GM19467 (cell line): ENCODE data around the gene SUPT7L.
"Not testable (repeated sequence)": the region's sequence is repeated elsewhere in the genome, so short reads cannot be mapped to it uniquely, and the experiment has no call there.

ENCODE experiments used
- ATAC-seq: cut with Tn5 transposase; IDR thresholded peaks from one replicate; pipeline ENCODE4 v1.9.1; 2021; ENCODE audit warnings: mild to moderate bottlenecking, moderate library complexity; ENCODE audit not compliant: unreplicated experiment

The SUPT7L gene

GRCh38 chr2:27687232-27687631 is 23.8 kb upstream of the SUPT7L start:
- ATAC-seq = no peak

- ATAC-seq = no peak
Observed at GRCh38 chr2:27685577-27685976, 22.2 kb upstream of the SUPT7L start.

GRCh38 chr2:27685006-27685405 is 21.6 kb upstream of the SUPT7L start:
- not testable (repeated sequence) for ATAC-seq

GRCh38 chr2:27683390-27684071 is 20.1 kb upstream of the SUPT7L start:
- peak; percentile 60 for ATAC-seq

GRCh38 chr2:27682334-27682771 is 18.9 kb upstream of the SUPT7L start:
- ATAC-seq = not testable (repeated sequence)

- no peak for ATAC-seq
Observed at GRCh38 chr2:27681841-27682240, 18.4 kb upstream of the SUPT7L start.

- no peak for ATAC-seq
Observed at GRCh38 chr2:27680571-27680970, 17.2 kb upstream of the SUPT7L start.

- no peak for ATAC-seq
Observed at GRCh38 chr2:27672723-27673486, 9.5 kb upstream of the SUPT7L start.

GRCh38 chr2:27671235-27671634 is 7.8 kb upstream of the SUPT7L start:
- ATAC-seq = no peak

- ATAC-seq = no peak
Observed at GRCh38 chr2:27667446-27667845, 4.0 kb upstream of the SUPT7L start.

- no peak for ATAC-seq
Observed at GRCh38 chr2:27664622-27665363, 1.4 kb upstream of the SUPT7L start.

- no peak for ATAC-seq
Observed at GRCh38 chr2:27664154-27664574, 750 bp upstream of the SUPT7L start.

- ATAC-seq = no peak
Observed at GRCh38 chr2:27661371-27661770, 2.0 kb downstream of the SUPT7L start.

GRCh38 chr2:27655155-27655951 is 8.1 kb downstream of the SUPT7L start:
- ATAC-seq = no peak

- no peak for ATAC-seq
Observed at GRCh38 chr2:27653397-27653796, 10.0 kb downstream of the SUPT7L start.

- no peak for ATAC-seq
Observed at GRCh38 chr2:27652790-27653189, 10.6 kb downstream of the SUPT7L start.

GRCh38 chr2:27652341-27652740 is 11.1 kb downstream of the SUPT7L start:
- ATAC-seq = no peak

- ATAC-seq = no peak
Observed at GRCh38 chr2:27651056-27651455, 12.4 kb downstream of the SUPT7L start.

GRCh38 chr2:27647737-27648136 is 15.7 kb downstream of the SUPT7L start:
- no peak for ATAC-seq

- no peak for ATAC-seq
Observed at GRCh38 chr2:27647289-27647688, 16.1 kb downstream of the SUPT7L start.

- no peak for ATAC-seq
Observed at GRCh38 chr2:27645197-27645596, 18.2 kb downstream of the SUPT7L start.
